Mesothelial cell of epicardium (in vitro differentiated cells): ENCODE data around the gene AADAC. TPM values are rescaled to one million over a fixed set of nuclear protein-coding genes. Genes with fewer than 3 reads are reported as not detected.
"Not testable (repeated sequence)": the region's sequence is repeated elsewhere in the genome, so short reads cannot be mapped to it uniquely, and the experiment has no call there.

Experiments
- DNase-seq, 2 experiments: peaks; one replicate each; pipeline ENCODE4 v3.0.0; 2021; ENCODE audit warnings: low spot score in 2 of 2; ENCODE audit not compliant: unreplicated experiment in 2 of 2
- H3K27ac Mint-ChIP-seq: 2 replicates; pipeline ENCODE4 v1.8.0; 2021; ENCODE audit warnings: mixed read lengths
- H3K27me3 Mint-ChIP-seq: 2 replicates; pipeline ENCODE4 v1.8.0; 2021; ENCODE audit warnings: low read depth, mixed read lengths
- H3K36me3 Mint-ChIP-seq: 2 replicates; pipeline ENCODE4 v1.8.0; 2021; ENCODE audit warnings: mixed read lengths
- H3K4me1 Mint-ChIP-seq: 2 replicates; pipeline ENCODE4 v1.8.0; 2021; ENCODE audit warnings: mixed read lengths
- H3K4me3 Mint-ChIP-seq: 2 replicates; pipeline ENCODE4 v1.8.0; 2021; ENCODE audit warnings: mild to moderate bottlenecking, moderate library complexity, mixed read lengths
- H3K9me3 Mint-ChIP-seq: 2 replicates; pipeline ENCODE4 v1.8.0; 2021; ENCODE audit warnings: mixed read lengths
- CTCF ChIP-seq: fragments of 200-600 bp; sonication (generic); IDR thresholded peaks from one replicate; pipeline ENCODE4 v1.5.0; 2021; ENCODE audit warnings: antibody characterized with exemption; ENCODE audit not compliant: unreplicated experiment
- total RNA-seq: library from RNA; stranded (reverse); gene quantifications from 3 replicates; pipeline ENCODE4 v1.2.1, GENCODE V29; 2021

The AADAC gene
- total RNA-seq, 1 donor from 2014 or later = not detected

GRCh38 chr3:151843275-151843674, 29.4 kb downstream of the AADAC start:
- Mint-ChIP-seq H3K36me3 (peaks cover 2% of the 10 kb centered on the region), H3K4me3 (no peak overlapping the region), H3K27me3 (no peaks in the 10 kb centered on the region), H3K9me3 (peaks cover 14% of the 10 kb centered on the region), H3K4me1 (peaks cover 7% of the 10 kb centered on the region), H3K27ac (no peak overlapping the region)
- no peak for TF ChIP-seq CTCF
- DNase-seq = no peak

- H3K36me3 Mint-ChIP-seq = peaks cover 14% of the 10 kb centered on the region
- peaks cover 35% of the 10 kb centered on the region for H3K9me3 Mint-ChIP-seq
- H3K4me1 Mint-ChIP-seq = peaks cover 7% of the 10 kb centered on the region
- DNase-seq = no peak
- H3K27me3 Mint-ChIP-seq = no peaks in the 10 kb centered on the region
- no peak overlapping the region for H3K4me3 Mint-ChIP-seq
- no peak for TF ChIP-seq CTCF
- H3K27ac Mint-ChIP-seq = no peak overlapping the region
Measured at GRCh38 chr3:151845306-151845905, 31.5 kb downstream of the AADAC start.

GRCh38 chr3:151850065-151850464, 36.1 kb downstream of the AADAC start:
- H3K27ac Mint-ChIP-seq, H3K4me3 Mint-ChIP-seq, DNase-seq, H3K4me1 Mint-ChIP-seq, H3K27me3 Mint-ChIP-seq: not testable (repeated sequence)
- H3K9me3 Mint-ChIP-seq = peaks cover 56% of the 10 kb centered on the region
- H3K36me3 Mint-ChIP-seq = peaks cover 22% of the 10 kb centered on the region

GRCh38 chr3:151852074-151852811, 38.3 kb downstream of the AADAC start:
- no peaks in the 10 kb centered on the region for H3K27me3 Mint-ChIP-seq
- no peak overlapping the region for H3K4me3 Mint-ChIP-seq
- H3K9me3 Mint-ChIP-seq = peaks cover 50% of the 10 kb centered on the region
- H3K4me1 Mint-ChIP-seq = peaks cover 9% of the 10 kb centered on the region
- H3K27ac Mint-ChIP-seq = no peak overlapping the region
- TF ChIP-seq CTCF = no peak
- H3K36me3 Mint-ChIP-seq = peaks cover 22% of the 10 kb centered on the region
- DNase-seq = no peak

- Mint-ChIP-seq H3K27me3 (no peaks in the 10 kb centered on the region), H3K27ac (no peak overlapping the region)
- no peak for DNase-seq
Measured at GRCh38 chr3:151856118-151856517, 42.2 kb downstream of the AADAC start.

More at GRCh38 chr3:151856118-151856517, 42.2 kb downstream of the AADAC start:
- TF ChIP-seq CTCF = no peak
- no peak overlapping the region for H3K4me3 Mint-ChIP-seq
- peaks cover 31% of the 10 kb centered on the region for H3K4me1 Mint-ChIP-seq
- H3K36me3 Mint-ChIP-seq = peaks cover 2% of the 10 kb centered on the region
- H3K9me3 Mint-ChIP-seq = peaks cover 14% of the 10 kb centered on the region
